NCI-H187 treated with DMSO at 0.1 percent for 48 hours (cell line): ENCODE measurements around the gene DHX38.

Experiments
- DNase-seq: peaks from one replicate; lab custom pipeline; 2025; lab: John Stamatoyannopoulos, UW

Gene DHX38

DNA sequence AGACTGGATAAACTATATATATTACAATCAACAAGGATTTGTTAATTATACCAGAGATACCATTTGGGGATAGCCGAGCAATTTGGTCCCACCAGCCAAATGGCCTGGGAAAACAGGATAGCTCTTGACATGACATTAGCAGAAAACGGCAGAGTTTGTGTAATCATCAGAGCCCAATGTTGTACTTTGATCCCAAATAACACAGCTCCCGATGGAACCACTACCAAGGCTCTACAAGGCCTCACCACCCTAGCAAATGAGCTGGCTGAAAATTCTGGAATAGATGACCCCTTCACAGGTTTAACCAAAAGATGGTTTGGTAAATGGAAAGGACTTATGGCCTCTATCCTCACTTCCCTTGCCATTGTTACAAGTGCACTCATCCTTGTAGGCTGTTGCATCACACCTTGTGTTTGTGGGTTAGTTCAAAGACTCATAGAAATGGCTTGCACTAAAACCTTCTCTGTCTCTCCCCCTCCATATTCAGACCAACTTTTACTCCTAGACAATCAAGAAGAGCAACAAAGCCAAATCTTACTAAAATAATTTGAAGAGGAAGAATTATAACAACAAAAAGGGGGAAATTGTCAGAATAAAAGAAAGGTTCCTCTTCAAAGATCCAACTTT is 9.8 kb upstream of the DHX38 start:
- DNase-seq = no peak

DNA sequence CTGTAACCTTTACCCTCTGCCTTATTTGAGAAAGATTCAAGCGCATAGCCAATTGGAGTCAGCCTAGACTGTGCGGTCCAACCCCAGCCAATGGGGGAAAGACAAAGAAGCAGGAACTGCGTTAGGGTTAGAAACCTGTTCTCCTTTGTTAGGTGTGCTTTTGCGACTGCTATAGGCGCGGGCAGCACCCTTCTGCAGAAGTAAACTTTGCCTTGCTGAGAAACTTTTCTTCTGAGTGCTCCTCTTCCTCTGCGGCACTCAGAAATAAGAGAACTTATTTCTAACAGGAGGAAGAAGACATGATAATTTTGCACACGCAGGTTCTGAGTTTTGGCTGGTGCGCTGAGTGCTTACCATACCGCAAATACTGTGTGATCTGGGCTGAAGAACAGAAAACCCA is 9.2 kb upstream of the DHX38 start:
- DNase-seq = no peak

DNA sequence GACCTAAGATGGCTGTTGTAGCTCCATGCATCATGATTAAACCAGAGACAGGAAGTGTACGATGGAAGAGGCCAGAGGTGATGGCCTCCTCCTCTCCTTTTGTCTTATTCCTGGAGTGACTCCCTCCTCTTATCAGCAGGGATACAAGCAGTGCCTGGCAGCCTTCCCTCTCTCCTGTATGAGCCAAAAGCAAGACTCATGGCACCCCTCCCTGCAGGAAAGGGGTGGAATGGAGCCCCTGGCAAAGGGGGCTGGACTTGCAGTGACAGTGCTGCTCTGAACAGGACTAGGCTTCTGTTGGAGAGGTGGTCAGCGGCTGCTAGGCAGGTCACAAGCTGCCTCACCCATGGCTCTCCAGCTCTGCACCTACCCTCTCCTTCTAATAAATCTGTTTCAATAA is 8.6 kb upstream of the DHX38 start:
- DNase-seq = no peak

DNA sequence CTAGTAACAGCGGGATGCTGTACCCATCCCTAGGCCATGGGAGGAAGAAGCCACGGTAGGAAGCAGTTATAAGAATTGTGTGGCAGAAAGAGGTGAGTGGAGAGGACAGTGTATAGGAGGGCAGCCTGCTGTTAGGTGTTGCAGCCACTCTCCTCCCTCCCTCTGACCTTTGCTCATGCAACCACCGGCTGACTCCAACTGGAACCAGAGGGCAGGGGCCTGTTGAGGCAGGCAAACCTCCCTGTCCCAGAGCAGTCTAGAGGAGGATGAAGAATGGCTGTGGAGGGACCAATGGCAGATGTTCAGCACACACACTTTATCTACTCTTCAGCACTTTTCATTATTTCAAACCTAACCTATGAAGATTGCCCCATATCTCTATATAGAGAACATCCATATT is 2.4 kb upstream of the DHX38 start:
- DNase-seq = no peak

DNA sequence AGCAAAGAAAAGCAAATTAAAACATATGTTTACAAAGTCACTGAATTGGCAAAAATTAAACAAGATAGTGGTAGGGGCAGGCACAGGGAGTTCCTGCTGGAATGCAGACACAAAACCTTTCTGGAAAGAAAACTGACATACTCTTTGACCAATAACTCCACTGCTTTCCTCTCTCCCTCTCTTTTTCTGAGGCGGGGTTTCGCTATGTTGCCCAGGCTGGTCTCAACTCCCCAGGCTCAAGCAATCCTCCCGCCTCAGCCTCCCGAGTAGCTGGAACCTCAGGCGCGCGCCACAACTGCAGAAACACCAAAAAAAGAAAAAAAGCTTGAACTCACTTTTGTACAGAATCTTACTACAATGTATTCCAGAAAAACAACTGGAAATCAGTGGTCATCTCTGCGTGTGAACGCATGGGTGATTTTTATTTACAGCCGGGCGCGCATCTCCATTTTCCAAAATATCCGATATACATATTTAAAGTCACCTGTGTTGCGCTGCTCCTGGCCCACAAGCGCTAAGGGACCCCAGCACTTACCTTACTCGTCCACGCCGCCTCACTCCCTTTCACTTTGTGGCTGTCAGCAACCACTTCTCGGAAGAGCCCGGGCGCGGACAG is 707 bp upstream of the DHX38 start:
- no peak for DNase-seq

DNA sequence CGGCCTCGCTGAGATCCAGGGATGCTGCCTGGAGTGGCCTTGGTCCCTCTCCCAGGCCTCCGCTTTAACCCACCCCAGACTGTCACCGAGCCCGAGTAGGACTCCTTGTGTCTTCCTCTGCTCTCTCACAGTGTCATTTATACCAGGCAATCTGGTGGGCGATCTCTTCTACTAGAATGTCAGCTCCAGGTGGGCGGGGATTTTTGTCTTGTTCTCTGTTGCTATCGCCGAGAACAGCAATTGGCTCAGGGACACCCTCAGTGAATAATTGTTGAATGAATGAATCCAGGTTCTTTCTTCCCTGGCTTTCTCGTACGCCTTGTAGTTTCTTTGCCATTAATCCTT is 591 bp downstream of the DHX38 start:
- no peak for DNase-seq

DNA sequence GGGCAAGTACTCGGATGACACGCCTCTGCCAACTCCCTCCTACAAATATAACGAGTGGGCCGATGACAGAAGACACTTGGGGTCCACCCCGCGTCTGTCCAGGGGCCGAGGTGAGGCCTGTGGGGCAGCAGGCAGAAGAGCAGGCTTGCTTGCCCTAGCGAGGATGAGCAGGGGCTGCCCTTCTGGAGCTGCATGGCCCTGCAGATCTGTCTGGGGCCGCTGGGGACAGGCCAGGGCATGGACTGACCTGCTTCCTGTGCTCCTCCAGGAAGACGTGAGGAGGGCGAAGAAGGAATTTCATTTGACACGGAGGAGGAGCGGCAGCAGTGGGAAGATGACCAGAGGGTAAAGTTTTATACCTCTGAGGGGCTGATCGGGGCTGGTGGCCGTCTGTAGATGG is 5.3 kb downstream of the DHX38 start:
- no peak for DNase-seq

DNA sequence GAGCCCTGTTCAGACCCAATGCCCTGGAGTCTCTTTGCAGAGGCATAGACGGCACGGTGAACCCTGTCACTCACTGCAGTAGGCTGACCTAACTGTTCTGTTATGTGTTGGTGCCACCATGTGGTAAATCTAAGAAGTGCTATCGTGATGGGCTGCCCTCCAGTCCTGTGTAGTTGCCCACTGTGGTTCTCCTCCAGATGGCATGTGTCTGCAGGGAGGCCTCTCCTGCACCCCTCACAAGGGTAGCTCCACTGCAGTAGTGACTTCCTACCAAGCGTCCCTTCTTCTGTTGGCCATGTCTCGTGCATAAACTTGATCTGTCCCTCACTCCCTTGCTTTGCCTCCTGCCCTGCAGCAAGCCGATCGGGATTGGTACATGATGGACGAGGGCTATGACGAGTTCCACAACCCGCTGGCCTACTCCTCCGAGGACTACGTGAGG is 5.8 kb downstream of the DHX38 start:
- no peak for DNase-seq

DNA sequence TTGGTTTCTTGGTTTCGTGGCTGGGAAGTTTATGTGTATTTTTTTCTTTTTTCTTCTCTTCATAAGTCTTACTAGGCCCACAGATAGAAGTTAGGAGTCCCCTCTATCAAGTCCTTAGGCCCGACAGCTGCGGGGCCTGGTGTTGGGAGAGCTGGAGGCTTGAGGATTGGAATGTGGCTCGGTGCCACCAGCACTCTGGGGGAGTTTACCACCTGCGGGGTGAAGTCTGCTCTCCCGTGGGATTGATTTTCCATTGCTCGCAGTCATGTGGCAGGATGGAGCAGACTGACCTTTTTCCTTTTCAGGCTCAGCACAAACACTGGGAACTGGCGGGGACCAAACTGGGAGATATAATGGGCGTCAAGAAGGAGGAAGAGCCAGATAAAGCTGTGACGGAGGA is 7.5 kb downstream of the DHX38 start:
- no peak for DNase-seq

DNA sequence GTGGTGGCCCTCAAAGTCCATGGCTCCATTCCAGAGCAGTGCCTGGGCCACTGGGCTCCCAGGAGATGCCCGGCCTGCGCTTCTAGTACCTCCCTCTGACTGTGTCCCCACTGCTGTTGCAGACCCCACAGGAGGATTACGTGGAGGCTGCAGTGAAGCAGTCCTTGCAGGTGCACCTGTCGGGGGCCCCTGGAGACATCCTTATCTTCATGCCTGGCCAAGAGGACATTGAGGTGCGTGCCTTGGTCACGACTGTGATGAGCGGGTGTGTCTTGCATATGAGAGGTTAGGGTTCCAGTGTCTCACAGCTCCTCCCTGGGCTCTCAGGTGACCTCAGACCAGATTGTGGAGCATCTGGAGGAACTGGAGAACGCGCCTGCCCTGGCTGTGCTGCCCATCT is 11.3 kb downstream of the DHX38 start:
- DNase-seq = no peak

DNA sequence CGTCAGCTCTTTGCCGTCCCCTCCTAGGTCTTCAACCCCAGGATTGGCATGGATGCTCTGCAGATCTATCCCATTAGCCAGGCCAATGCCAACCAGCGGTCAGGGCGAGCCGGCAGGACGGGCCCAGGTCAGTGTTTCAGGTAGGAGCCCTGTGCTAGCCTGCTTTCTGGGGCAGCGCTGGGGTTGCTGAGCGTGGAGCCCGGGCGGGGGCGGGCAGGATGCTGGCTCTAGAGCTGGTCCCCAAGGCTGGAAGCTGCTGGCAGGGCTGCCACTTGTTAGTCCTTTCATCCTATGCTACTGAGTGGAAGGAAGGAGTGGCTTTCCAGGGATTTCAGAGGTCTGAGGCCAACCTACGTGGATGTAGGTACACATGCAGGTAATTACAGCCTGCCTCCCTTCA is 12.3 kb downstream of the DHX38 start:
- DNase-seq = no peak

DNA sequence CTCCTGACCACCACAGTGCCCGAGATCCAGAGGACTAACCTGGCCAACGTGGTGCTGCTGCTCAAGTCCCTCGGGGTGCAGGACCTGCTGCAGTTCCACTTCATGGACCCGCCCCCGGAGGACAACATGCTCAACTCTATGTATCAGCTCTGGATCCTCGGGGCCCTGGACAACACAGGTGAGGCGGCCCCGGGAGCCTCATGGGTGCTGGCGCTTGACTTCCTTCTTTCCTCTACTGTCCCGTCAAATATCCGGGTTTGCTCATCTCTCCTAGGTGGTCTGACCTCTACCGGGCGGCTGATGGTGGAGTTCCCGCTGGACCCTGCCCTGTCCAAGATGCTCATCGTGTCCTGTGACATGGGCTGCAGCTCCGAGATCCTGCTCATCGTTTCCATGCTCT is 13.7 kb downstream of the DHX38 start:
- no peak for DNase-seq

DNA sequence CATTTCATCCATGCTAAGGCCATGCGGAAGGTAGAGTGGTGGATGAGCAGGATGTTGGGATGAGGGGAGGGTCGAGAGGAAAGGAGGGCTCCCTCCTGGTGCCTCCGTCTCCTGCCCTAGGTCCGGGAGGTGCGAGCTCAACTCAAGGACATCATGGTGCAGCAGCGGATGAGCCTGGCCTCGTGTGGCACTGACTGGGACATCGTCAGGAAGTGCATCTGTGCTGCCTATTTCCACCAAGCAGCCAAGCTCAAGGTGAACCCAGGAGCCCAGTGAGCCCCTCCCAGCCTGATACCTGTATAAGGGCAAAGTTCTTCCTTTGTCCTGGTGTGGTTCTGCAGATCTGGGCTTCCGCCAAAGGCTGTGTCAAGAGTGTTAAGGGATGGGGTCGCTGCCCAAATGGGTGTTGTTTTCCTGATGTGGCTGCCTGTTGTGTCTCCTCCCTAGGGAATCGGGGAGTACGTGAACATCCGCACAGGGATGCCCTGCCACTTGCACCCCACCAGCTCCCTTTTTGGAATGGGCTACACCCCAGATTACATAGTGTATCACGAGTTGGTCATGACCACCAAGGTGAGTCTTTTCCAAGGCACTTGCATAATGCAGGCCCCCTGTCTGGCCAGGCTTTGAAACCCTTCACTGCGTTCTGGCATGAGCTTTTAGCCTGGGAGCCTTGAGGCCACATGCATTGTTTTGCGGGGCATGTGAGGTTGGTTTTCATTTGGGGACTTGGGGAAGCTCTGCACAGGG is 14.9 kb downstream of the DHX38 start:
- no peak for DNase-seq

DNA sequence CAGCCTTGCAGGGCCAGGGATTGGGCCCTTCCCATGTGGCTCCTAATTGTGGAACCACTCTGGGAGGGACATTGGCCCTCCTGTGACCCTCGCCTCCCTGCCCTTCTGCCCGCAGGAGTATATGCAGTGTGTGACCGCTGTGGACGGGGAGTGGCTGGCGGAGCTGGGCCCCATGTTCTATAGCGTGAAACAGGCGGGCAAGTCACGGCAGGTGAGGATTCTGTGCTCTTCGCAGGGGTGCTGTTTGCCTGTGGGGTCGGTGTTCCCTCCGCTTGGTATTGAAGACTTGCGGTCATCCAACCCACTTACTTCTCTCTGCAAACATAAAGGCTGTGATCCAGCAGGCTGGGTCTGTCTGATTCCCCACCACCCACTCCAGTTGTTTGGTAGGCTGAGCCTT is 15.7 kb downstream of the DHX38 start:
- DNase-seq = no peak

DNA sequence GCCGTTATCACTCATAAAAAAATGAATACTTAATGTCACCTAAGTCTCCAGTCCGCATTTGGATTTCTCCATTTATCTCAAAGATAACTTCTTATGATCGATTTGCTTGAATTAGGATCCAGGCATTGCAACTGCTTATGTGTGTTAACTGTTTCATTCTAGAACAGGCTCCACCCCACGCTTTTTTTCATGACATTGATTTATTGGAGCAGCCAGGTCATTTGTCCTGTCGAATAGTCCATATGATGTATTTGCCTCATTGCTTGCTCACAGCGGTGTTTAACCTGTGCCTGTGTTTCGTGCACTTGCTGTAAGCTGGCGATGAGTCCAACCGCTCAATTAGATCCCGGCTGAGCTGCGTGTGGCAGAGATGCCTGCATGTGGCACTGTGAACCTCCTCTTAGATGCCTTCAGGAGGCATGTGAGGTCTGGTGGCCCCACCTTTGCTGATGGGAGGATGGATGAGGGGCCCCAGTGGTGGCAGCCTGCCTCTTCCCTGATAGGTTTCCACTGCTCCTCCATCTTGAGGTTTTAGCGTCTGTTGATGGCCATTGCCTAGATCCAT is 16.4 kb downstream of the DHX38 start:
- no peak for DNase-seq

DNA sequence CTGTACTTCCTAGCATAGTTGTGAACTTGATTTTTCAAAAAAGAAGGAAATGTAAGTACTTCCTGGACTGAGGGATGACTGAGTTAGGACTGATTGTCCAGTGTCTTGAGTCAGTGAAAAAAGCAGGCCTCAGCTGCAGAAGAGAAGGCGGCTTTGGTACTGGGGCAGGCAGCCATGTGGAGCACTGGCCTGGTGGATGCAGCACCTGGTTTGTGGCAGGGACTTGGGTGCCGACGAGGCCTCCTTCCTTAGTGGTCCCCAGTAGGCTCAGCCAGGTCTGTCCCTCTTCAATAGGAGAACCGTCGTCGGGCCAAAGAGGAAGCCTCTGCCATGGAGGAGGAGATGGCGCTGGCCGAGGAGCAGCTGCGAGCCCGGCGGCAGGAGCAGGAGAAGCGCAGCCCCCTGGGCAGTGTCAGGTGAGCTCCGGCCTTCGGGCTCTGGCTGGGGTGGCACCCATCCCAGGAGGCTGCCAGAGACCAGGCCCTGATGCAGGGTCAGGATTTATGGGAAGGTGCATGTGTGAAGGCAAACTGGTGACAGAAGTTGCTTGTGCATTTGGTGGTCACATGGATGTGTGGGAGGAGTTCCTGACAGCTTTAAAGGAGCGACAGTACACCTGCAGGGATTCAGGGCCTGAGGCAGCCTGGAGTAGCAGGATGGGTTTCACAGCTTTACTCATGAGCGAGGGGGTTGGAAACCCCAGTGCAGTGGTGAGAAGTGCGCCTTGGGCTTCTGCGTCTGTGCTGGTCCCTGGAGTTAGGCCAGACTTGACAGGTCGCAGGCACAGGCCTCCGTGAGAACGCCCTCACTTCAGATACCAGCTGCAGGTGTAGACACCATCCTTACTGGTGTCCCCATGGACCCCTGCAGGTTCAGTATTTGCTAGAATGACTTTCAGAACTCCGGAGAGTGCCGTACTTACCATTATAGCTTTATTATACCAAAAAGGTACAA is 17.3 kb downstream of the DHX38 start:
- no peak for DNase-seq

DNA sequence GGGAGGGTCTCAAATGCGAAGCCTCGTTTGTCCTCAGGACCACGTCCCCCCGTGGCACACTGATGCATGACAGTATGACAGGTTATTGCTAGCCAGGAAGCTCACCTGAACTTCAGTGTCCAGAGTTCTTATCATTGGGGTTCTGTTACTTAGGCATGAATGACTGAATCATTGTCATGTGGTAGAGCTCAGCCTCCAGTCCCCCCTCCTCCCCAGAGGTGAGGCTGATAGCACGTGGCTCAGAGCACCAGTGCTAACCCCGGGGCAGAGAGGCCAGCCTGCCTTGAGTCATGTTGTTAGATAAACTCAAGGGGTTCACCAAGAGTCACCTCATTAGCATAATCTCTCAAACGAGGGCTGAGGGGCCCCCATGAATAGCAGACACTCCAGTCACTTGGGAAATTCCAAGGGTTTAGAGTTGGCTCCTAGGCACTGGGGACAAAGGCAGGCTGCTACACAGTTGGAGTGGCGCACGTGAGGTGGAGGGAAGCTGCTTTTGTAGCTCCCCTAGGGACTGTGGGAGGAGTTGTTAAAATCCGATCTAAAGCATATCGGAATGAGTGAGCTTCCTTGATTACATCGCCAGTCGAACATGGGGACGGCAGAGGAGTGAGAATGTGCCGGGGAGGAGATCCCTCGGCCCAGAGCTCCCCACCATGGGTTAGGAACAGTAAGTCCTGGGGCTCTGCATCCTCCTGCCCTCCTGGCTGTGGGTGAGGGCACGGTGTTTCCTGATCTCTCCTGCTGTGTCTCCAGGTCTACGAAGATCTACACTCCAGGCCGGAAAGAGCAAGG is 18.2 kb downstream of the DHX38 start:
- no peak for DNase-seq

DNA sequence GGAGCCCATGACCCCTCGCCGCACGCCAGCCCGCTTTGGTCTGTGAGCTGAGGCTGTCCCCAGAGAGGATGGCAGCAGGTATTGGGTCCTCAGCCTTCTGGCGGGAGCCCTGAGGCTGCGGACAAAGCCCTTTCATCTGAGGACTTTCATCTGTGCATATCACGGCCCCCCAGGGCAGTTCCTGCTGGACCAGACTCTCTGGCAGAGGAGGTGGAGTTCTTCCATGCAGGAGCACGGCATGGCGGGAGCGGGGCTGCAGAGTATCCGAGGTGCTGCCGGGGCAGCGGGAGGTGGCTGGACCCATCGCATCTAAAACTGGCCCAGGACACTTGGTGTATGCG is 18.8 kb downstream of the DHX38 start:
- DNase-seq = no peak

DNA sequence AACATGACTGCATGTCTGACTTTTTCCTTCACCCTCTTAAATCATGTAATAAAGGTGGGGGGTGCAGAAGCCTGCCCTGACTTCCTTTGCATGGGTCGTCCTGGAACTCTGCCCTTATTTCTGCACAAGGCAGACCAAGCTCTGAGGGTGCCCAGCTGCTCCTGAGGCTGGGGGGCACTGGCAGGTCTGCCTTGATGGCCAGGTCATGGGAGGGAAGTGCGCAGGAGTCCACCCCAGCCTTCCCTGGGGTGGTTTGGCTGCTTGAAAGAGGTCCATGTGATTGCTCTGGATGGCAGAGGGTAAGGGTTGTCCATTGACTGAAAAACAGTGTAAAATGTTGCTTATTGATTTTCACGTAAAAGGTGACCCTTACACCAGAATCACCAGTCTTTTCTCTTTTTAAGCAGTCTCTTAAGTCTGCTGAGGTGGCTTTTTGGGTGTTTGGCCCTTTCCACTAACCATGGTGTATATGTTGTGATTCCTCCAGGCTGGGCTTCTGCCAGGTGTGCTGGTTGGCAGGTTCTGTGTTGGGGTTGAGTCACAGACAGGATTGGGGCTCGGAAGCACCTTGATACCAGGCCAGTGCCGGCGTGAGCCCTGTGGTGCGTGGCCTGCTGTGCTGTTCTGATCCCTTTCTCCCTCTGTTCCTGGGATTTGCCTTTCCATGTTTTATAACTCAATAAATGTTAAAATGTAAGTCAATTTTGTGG is 19.4 kb downstream of the DHX38 start:
- no peak for DNase-seq

DNA sequence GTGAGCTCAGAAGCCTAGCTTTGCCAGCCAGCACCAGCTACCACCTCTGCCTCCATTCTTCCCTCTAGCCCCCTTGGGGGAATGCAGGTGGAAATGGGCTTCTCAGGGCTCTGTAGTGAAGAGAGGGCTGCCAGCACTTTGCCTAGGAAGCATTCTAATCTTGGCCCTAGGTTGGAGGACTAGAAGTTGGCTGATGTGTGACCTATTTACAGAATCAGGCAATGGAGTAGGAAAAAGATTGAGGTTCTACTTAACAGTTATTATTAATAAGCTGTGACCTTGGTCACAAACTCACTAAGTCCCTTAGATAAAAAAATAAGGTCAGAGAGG is 19.9 kb downstream of the DHX38 start:
- DNase-seq = no peak

DNA sequence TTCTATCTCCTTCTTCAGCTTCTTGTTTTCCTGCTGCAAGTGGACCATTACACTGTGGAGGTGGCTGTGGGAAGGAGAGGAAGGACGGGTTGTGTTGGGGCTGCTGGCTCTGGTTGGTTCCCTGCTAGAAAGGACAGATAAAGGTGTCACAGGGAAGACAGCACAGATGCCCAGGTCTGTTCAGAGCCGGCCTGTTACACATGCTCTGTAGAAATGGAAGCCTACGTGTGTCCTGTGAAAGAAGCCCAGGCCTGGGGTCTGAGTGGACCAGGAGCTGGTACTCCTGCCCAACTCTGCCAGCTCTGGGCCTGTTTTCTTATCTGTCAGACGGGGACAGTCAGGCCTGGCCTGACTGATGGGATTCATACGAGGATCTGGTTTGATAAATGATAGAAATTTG is 26.4 kb downstream of the DHX38 start:
- no peak for DNase-seq
